K562 (cell line): ENCODE measurements around the gene HS3ST5. TPM values are rescaled to one million over a fixed set of nuclear protein-coding genes. Genes with fewer than 3 reads are reported as not detected.

Experiments used
- ADNP ChIP-seq: fragments of 200-800 bp; sonication (Bioruptor generic); IDR thresholded peaks from 2 replicates; pipeline ENCODE4 v1.6.1; 2016; ENCODE audit warnings: missing genetic modification characterization, missing compliant biosample characterization
- CREM ChIP-seq: IDR thresholded peaks from 2 replicates; pipeline ENCODE4 v1.6.1; 2014; ENCODE audit warnings: antibody characterized with exemption, low read depth
- FOXA1 ChIP-seq: fragments of 450-650 bp; IDR thresholded peaks from 2 replicates; pipeline ENCODE4 v1.6.1; 2016; ENCODE audit warnings: mild to moderate bottlenecking, borderline replicate concordance
- GATA2 ChIP-seq: sonication (generic); formaldehyde crosslinking; IDR thresholded peaks from 2 replicates; pipeline ENCODE4 v1.4.0; 2020; ENCODE audit warnings: mild to moderate bottlenecking, missing genetic modification reagents
- HCFC1 ChIP-seq: IDR thresholded peaks from 2 replicates; pipeline ENCODE4 v1.6.1; 2012; ENCODE audit warnings: low read depth, low read length, improper control_type of control experiment
- HNRNPH1 ChIP-seq: fragments of 200-400 bp; formaldehyde crosslinking; optimal IDR thresholded peaks from 2 replicates; pipeline ENCODE3; 2017; ENCODE audit warnings: low read depth, mild to moderate bottlenecking, low read length, moderate library complexity
- NFE2 ChIP-seq: IDR thresholded peaks from 2 replicates; pipeline ENCODE4 v1.6.1; 2014; ENCODE audit warnings: antibody characterized with exemption, low read depth
- RBM15 ChIP-seq: fragments of 200-400 bp; formaldehyde crosslinking; IDR thresholded peaks from 2 replicates; pipeline ENCODE4 v1.6.1; 2018; ENCODE audit warnings: mild to moderate bottlenecking, low read length, moderate library complexity; ENCODE audit not compliant: insufficient read depth
- ZNF324 ChIP-seq: fragments of 250-450 bp; sonication (Bioruptor Pico); IDR thresholded peaks from 2 replicates; pipeline ENCODE4 v1.4.0; 2020; ENCODE audit warnings: mild to moderate bottlenecking
- ZNF609 ChIP-seq: sonication (generic); formaldehyde crosslinking; IDR thresholded peaks from 2 replicates; pipeline ENCODE4 v1.8.1; 2023; ENCODE audit warnings: missing genetic modification reagents, mild to moderate bottlenecking, borderline replicate concordance
- ZNF699 ChIP-seq: fragments of 250-450 bp; sonication (Bioruptor Pico); IDR thresholded peaks from 2 replicates; pipeline ENCODE4 v1.8.0; 2021; ENCODE audit warnings: mild to moderate bottlenecking, moderate library complexity; ENCODE audit not compliant: insufficient replicate concordance
- polyA plus RNA-seq, 8 experiments: library from polyadenylated mRNA; depleted of rRNA in 4 of 8; stranded (reverse) in 5 of 8; unstranded in 3 of 8; fragments of >200 nt; fragmentation: Nextera tagmentation in 2 of 8; fragmentation: Illumina TruSeq in 1 of 8; extraction: Ambion mirVana in 2 of 8; extraction: Trizol in 1 of 8; gene quantifications; 2 replicates each; pipeline versions ENCODE4 v1.2.1 to v1.2.3, GENCODE V29; 2011 to 2014; ENCODE audit warnings: inconsistent platforms in 1 of 8, missing spikeins in 1 of 8
- total RNA-seq, 7 experiments: library from RNA; depleted of rRNA in 6 of 7; stranded (reverse); fragments of >200 nt in 6 of 7; fragmentation: Illumina TruSeq in 2 of 7; extraction: Trizol in 2 of 7; gene quantifications; 2 replicates each; pipeline versions ENCODE4 v1.2.1 to v1.2.3, GENCODE V29; 2011 to 2021; ENCODE audit warnings: low replicate concordance in 1 of 7

The HS3ST5 gene
- total and polyA plus RNA-seq, 9 of the 15 experiments (the other 6 are each of a cell fraction or from before 2014, with no cell fraction given), result not detected

DNA sequence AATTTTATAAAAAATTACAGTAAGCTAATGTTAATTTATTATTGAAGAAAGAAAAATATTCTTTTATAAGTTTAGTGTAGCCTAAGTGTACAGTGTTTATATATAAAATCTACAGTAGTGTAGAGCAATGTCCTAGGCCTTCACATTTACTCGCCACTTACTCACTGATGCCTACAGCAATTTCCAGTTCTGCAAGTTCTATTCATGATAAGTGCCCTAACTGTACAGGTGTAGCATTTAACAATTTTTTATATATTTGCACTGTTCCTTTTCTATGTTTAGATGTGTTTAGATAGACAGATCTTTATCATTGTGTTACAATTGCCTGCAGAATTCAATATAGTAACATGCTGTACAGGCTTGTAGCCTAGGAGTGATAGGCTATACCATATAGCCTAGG, 291.8 kb downstream of the HS3ST5 start (continued):
- no peak for TF ChIP-seq NFE2
- TF ChIP-seq RBM15, result no peak
- TF ChIP-seq ADNP (tag), result no peak
- no peak for TF ChIP-seq HNRNPH1
- TF ChIP-seq ZNF609 (CRISPR knock-in tag), result no peak
- no peak for TF ChIP-seq GATA2 (CRISPR knock-in tag)
- TF ChIP-seq CREM, result no peak
- TF ChIP-seq FOXA1, result no peak
- TF ChIP-seq ZNF699, result no peak
- no peak for TF ChIP-seq ZNF324
- TF ChIP-seq HCFC1, result no peak
- TF ChIP-seq, all 486 proteins: peak for 0
